Cardiac fibroblast (primary cell): ENCODE measurements around the gene SCARB1.

ENCODE experiments used
- DNase-seq, 2 donors: peaks; one replicate each; pipeline versions ENCODE4 v3.0.0 to v3.0.0-alpha.2; 2010; ENCODE audit warnings: low read depth in 2 of 2
- H3K4me3 ChIP-seq, 2 donors: replicated peaks in 1 of 2; 1 replicate in 1 of 2; 2 replicates in 1 of 2; pipeline ENCODE4 v1.5.1; 2011; ENCODE audit warnings: low read depth in 2 of 2, low read length in 2 of 2, mild to moderate bottlenecking in 2 of 2, moderate library complexity in 1 of 2
- TF ChIP-seq, protein P1 (sequence below): IDR thresholded peaks from one replicate; pipeline ENCODE4 v1.5.1; 2011; ENCODE audit warnings: low read depth, mild to moderate bottlenecking, low read length, inconsistent platforms

The SCARB1 gene

DNA sequence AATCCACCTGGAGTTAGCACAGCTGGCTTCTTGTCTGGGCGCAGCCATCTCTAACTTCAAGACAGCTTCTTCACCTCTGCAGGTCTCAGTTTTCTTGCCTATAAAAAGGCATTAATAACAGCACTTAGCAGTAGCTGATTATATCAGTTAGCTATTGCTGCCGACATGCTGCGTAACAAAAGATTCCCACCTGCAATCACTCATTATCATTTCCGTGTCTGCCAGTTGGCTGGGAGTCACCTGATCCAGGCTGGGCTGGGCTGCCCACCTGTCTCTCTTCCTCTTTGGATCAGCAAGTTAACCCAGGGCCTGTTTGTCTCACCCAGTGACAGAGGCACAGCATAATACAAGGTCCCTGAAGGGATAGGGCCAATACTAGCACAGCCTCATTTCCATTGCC is 109.7 kb downstream of the SCARB1 start:
- H3K4me3 ChIP-seq: no peak overlapping the region
- DNase-seq: no peak
- TF ChIP-seq, protein P1, sequence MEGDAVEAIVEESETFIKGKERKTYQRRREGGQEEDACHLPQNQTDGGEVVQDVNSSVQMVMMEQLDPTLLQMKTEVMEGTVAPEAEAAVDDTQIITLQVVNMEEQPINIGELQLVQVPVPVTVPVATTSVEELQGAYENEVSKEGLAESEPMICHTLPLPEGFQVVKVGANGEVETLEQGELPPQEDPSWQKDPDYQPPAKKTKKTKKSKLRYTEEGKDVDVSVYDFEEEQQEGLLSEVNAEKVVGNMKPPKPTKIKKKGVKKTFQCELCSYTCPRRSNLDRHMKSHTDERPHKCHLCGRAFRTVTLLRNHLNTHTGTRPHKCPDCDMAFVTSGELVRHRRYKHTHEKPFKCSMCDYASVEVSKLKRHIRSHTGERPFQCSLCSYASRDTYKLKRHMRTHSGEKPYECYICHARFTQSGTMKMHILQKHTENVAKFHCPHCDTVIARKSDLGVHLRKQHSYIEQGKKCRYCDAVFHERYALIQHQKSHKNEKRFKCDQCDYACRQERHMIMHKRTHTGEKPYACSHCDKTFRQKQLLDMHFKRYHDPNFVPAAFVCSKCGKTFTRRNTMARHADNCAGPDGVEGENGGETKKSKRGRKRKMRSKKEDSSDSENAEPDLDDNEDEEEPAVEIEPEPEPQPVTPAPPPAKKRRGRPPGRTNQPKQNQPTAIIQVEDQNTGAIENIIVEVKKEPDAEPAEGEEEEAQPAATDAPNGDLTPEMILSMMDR: no peak

DNA sequence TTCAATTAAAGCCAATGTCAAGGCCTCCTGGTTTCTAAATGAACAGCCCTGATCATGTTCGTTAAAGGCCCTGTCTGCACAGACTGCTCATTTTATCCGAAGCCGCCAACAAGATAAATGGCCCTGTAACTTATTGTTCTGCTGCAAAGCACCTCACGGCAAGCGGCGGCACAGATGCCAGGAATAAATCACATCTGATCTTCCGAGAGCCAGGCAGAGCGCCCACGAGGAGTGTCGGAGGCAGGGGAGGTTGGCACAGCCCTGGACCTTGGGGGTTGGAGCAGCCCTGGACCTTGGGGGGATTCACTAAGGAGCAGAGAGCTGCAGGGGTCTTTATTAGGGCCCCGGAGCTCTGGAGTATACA is 110.5 kb downstream of the SCARB1 start:
- TF ChIP-seq, protein P1: no peak
- DNase-seq: no peak
- H3K4me3 ChIP-seq: no peak overlapping the region

DNA sequence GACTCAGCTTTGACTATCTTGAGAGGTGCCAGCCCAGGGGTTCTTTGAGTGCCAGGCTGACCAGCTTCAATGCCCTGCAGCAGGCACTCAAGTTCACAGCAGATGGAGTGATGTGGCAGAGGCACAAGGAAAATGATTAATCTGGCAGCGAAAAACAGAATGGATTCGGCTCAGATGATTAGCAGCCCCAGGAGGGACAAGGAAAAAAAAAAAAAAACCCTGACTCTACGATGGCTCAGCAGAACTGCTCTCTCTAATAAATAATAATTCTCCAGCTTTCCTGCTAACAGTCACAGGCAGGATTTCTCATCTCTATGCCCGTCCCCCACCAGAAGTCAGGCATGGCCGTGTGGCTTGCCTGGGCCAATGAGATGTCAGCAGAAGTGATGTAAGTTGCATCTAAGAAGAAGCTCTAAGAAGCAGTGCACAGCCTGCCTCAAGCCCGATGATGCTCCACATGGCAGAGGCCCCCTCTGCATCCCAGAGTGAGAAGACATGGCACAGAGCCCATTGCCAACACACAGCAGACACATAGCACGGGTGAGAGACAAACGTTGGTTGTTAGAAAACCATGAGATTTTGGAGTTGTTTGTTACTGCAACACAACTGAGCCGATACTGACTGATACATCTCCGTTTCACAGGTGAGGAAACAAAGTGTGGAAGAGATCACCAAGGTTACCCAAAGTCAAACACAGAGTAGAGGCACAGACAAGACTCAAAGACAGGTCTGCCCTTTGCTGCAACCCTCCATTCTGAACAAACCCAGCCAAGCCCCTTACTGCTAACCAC is 111.0 kb downstream of the SCARB1 start:
- DNase-seq: peak; percentile 70 to 84
- TF ChIP-seq, protein P1: no peak
- no peak overlapping the region for H3K4me3 ChIP-seq

DNA sequence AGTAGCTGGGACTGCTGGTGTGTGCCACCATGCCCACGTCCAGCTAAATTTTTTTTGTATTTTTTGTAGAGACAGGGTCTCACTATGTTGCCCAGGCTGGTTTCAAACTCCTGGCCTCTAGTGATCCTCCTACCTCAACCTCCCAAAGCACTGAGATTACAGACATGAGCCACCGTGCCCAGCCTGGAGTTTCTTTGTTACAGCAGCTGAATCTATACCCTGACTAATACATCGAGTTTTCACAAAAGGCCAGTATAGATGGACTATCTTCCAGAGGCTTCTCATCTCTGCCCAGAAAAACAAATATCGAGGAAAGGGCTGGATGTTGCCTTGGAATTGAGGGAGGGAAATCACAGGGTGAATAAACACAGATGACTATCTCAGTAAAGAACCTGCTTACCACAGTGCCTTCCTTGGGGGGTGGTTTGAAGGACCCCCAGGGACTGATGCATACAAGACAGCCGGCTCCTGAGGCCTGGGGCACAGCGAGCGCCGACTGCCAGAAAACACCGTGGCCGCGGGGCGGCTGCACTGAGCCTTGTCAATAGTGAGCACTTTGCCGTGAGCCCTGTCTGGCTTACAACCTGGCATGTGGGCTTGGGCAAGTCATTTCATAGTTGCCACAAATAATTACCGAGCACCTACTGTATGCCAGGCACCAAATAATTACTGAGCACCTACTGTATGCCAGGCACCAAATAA is 111.9 kb downstream of the SCARB1 start:
- H3K4me3 ChIP-seq: no peak overlapping the region
- DNase-seq: no peak
- TF ChIP-seq, protein P1: no peak

DNA sequence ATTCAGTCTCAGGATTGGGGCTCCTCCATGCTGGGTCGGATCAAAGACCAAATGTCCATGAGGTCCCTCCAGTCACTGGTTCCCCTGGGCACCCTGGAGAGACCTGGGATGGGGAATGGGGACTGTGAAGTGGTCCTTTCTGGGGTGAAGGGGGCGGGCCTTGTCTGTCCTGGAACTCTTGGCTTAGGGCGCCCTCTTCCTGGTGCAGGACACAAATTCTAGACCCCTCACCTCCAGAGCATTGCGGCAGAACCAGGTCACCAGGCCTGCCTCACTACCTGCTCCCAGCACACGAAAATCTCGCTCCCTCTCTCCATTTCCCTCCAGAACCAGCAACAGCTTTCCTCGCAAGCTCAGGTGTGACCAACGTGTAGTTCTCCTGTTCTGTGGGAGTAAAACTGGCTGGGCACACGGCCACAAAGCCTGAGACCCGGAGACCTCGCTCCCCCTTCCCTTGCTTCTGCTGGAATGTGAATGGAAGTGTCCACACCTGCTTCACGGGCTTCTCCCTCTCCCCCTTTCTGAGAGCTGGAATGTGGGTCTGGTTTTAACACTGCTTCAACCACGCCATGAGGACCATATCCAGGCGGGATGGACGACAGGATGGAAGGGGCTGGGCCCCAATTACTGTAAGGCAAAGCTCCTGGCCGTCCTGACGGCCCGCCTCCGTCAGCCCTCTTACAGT is 112.7 kb downstream of the SCARB1 start:
- H3K4me3 ChIP-seq: no peak overlapping the region
- TF ChIP-seq, protein P1: no peak
- peak in 1 of 2 donors; percentile 31 for DNase-seq

DNA sequence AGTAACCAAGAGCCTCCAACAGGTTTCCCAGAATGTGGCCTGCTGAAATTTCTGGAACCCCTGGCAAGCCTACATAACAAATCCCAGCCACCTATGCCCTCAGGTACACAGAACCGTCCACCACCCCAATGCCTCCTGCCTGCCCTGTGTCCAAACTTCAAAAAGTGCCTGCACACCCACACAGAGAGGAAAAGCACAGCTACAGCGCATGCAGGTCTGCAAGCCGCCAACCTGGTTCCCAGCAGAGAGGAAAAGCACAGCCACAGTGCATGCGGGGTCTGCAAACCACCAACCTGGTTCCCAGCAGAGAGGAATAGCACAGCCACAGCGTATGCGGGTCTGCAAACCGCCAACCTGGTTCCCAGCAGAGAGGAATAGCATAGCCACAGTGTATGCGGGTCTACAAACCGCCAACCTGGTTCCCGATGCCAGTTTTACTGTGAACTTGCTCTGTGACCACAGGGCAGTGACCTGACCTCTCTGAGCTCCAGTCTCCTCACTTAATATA is 113.5 kb downstream of the SCARB1 start:
- TF ChIP-seq, protein P1: no peak
- no peak overlapping the region for H3K4me3 ChIP-seq
- no peak for DNase-seq
